SHP77 (cell line): Measurements from ENCODE around the gene ZCCHC10.
A peak's percentile ranks its signal among the peaks of the same experiment; 100 is the strongest.
"Not testable (repeated sequence)": the region's sequence is repeated elsewhere in the genome, so short reads cannot be mapped to it uniquely, and the experiment has no call there.

Source experiments
- DNase-seq, 2 experiments: peaks; one replicate each; lab custom pipeline; 2025; lab: John Stamatoyannopoulos, UW

Gene ZCCHC10

DNA sequence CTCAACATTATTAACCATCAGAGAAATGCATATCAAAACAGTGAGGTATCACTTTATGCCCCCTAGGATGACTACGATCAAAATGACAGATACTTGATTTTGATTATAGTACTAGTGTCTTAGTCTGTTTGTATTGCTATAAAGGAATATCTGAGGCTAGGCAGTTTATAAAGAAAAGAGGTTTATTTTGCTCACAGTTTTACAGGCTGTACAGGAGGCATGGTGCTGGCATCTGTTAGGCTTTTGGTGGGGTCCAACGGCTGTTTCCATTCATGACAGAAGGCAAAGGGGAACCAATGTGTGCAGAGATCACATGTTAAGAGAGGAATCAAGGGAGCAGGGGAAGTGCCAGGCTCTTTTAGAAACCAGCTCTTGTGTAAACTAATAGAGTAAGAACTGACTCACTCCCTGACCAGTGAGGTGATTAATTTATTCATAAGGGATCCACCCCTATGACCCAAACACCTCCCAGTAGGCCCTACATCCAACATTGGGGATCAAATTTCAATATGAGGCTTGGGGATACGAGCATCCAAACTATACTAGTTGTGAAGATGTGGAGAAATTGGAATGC is 46.9 kb downstream of the ZCCHC10 start:
- no peak for DNase-seq

DNA sequence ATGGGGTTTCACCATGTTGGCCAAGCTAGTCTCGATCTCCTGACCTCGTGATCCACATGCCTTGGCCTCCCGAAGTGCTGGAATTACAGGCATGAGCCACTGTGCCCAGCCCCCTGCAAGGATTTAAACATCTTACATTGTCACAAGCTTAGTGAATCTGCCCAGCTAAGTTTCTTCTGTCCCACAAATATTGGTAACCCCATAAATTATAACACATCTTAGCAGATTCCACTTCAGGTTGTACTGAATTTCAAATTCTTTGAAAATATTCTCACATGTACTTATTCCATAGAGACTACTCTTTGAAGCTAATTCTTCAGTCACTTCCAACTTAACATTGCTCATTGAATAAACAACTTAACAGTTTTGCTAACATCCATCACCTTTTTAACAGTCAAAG is 49.5 kb downstream of the ZCCHC10 start:
- DNase-seq: no peak

DNA sequence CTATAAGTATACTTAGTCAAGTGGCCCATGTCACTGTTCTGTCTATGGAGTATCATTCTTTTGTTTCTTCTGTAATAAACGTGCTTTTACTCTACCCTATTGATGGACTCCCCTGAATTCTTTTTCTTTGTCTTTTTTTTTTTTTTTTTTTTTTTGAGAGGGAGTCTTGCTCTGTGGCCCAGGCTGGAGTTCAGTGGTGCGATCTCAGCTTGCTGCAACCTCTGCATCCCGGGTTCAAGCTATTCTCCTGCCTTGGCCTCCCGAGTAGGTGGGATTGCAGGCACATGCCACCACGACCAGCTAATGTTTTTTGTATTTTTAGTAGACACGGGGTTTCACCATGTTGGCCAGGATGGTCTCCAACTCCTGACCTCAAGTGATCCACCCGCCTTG is 53.9 kb downstream of the ZCCHC10 start:
- not testable (repeated sequence) for DNase-seq

DNA sequence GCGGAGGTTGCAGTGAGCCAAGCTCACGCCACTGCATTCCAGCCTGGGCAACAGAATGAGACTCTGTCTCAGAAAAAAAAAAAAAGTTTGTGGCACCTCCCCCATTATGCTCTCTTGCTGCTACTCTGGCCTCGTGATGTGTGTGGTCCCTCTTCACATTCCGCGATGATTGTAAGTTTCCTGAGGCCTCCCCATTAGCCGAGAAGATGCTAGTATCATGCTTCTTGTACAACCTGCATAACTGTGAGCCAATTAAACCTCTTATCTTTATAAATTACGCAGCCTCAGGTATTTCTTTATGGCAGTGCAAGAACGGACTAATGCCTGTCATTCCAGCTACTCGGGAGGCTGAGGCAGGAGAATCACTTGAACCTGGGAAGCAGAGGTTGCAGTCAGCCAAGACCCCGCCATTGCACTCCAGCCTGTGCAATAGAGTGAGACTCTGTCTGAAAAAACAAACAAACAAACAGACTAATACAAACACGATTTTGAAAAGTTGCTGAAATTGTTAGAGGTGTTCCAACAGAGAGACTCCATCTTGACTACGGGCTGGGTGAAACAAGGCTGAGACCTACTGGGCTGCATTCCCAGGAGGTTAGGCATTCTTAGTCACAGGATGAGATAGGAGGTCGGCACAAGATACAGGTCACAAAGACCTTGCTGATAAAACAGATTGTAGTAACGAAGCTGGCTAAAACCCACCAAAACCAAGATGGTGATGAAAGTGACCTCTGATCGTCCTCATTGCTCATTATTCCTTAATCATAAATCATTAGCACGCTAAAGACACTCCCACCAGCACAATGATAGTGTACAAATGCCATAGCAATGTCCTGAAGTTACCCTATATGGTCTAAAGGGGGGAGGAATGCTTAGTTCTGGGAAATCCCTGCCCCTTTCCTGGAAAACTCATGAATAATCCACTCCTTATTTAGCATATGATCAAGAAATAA is 54.6 kb downstream of the ZCCHC10 start:
- no peak for DNase-seq

DNA sequence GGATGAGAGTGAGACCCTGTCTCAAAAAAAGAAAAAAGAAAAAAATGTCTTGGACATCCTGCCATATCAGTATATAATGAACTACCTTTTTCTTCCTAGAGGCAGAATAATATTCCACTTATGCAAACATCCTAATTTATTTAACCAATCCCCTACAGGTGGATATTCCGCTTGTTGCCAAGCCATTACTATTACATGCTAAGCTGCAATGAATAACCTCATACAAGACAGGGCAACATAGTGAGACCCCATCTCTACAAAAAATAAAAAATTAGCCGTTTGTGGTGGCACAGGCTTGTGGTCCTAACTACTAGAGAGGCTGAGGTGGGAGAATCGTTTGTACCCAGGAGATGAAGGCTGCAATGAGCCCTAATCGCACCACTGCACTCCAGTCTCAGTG is 61.2 kb downstream of the ZCCHC10 start:
- no peak for DNase-seq

DNA sequence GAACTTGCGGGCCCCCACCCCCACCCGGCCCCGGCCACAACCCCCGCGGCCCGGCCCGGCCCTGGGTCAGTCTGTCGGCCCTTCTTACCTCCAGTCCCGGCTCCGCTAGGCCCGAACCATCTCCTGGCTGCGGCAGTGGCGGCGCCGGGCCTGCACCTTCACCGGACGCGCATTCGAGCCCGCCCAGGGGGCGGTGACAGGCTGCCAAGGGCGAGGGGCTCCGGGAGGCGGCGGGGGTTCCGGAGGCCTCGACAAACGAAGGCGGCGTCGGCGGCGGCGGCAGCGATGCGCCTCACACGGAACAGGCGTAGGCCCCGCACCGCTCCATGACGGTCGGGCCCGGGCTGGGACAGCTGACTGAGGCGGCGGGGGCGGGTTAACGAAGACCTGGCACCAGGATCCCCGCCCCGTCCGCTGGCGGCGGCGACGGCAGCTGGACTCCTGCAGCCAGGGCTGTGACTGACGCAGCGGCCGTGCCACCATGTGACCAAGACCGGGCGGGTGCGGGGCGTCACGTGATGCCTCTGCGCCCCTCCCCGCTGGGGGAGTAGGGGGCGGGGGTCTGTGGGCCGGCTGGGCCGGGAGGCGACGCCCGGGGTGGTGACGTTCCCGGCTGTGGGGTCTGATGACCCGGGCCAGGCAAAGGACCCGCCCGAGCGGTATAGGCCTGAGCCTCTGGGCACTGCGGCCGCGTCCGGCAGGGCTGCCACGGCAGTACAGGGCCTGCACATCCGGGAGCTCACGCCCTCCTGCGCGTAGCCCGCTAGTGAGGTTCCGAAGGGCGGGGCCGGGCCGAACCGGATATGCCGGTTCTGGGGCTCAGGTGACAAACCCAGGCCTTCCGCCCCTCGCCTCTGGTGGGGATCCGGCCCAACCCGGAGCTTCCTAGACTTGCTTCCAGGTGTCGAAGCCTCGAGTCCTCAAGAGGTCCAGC is 62.9 kb downstream of the ZCCHC10 start, which contains the start of gene AFF4:
TSS of gene AFF4 (minus strand) at position 464 of the 934 bp plus-strand sequence. CDS start 26,445 bp downstream, outside the sequence.
- DNase-seq: peak; percentile 87 to 93

DNA sequence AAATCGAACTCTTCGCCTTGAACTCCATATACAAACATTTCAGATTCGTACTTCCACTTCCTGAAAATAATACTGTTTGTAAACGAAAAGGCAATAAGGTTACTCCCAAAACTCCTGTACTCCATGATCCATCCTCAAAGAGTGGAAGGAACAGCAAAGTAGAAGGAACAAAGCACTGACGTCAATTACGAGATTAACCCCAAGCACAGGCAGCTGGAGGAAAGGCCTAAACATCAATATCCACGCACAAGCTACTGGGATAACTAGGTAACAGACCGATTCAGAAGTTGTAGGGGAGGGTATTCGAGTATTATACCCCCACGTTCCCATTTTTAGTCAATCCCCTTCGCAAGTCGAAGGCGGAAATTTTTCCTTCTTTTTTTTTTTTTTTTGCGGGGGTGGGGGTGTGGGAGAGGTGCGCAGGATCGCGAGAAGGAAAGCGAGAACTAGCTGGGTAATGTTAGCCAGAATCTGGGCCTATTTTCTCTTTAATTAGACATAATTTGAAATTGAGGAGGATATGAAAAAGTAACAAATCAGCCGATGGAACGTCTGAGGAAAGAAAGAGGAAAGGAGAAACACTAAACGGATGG is 63.8 kb downstream of the ZCCHC10 start:
- peak; percentile 51 to 58 for DNase-seq

DNA sequence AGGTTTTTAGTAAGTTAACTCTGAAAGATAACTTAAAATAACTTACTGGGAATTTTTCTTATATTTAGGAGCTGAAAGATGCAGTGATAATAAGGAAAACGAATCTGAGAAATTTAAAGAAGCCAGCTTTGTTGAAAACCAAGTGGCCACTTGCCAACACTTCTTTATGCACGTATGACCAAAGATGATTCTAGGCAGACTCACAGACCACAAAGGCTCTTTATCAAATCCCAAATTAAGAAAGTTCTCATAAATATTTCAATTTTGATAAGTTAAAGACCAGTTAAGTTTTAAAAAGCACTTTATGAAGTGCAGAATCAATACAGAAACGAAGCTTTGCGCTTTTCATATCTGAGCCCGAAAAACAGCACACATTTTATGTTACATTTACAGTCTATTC is 64.5 kb downstream of the ZCCHC10 start:
- DNase-seq: no peak

DNA sequence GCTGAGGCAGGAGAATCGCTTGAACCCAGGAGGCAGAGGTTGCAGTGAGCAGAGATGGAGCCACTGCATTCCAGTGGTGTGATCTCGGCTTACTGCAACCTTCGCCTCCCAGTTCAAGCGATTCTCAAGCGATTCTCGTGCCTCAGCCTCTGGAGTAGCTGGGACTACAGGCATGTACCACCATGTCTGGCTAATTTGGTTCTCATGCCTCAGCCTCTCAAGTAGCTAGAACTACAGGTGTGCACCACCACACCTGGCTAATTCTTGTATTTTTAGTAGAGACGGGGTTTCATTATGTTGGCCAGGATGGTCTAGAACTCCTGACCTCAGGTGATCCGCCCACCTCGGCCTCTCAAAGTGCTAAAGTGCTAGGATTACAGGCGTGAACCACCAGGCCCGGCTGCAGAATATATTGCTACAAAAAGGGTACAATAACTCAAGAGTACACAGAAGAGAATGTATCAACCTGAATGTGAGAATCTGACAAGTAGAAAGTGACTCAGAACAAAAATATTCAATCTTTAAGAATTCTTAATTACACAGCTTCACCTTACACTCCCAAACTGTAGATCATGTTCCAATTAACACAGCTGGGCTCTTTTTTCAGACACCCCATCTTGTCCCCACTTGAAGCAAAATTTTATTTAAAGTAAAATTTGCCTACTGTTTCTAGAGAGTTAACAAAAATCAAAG is 65.1 kb downstream of the ZCCHC10 start:
- DNase-seq: not testable (repeated sequence)

DNA sequence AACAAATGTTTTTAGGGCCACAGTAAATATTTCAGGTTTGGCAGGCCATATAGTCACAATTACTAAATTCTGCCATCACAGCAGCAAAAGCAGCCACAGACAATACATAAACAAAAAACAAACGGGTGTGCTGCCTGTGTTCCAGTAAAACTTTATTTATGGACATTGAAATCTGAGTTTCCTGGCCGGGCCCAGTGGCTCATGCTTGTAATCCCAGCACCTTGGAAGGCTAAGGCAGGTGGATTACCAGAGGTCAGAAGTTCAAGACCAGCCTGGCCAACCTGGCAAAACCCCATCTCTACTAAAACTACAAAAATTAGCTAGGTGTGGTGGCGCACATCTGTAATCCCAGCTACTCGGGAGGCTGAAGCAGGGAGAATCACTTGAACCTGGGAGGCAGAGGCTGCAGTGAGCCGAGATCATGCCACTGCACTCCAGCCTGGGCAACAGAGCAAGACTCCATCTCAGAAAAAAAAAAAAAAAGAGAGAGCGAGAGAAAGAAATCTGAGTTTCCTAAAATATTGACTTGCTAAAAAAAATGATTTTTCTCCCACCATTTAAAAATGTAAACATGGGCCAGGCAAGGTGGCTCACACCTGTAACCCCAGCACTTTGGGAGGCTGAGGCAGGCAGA is 70.1 kb downstream of the ZCCHC10 start:
- not testable (repeated sequence) for DNase-seq

DNA sequence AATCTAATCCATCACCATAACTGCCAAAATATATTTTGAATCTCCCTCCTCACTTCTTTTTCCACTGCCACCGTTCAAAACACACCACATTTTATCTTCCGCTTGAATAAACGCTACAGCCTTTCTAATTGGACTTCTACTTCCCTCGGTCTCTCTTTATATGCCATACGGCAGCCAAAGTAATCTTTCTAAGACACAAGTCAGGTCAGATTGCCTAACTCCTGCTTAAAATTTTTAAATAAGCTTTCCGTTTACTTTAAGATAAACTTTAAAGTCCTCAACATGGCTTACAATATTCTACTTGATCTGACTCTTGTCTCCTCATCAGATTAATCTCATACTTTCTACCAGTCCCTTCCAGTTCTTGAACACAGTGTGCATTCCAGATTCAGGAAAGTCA is 72.6 kb downstream of the ZCCHC10 start:
- no peak for DNase-seq

DNA sequence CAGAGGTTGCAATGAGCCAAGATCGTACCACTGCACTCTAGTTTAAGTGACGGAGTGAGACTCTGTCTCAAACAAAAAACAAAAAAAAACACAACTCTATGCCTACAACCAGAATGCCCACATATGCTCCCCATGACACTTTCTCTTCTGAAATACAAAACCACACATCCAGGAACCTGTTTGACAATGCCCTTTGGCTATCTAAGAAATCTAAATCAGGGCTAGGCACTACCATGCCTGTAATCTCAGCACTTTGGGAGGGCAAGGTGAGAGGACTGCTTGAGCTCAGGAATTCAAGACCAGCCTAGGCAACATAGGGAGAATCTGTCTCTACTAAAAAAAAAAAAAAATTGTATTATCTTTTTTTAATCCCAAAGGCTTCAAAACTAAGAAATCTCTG is 73.5 kb downstream of the ZCCHC10 start:
- no peak for DNase-seq

DNA sequence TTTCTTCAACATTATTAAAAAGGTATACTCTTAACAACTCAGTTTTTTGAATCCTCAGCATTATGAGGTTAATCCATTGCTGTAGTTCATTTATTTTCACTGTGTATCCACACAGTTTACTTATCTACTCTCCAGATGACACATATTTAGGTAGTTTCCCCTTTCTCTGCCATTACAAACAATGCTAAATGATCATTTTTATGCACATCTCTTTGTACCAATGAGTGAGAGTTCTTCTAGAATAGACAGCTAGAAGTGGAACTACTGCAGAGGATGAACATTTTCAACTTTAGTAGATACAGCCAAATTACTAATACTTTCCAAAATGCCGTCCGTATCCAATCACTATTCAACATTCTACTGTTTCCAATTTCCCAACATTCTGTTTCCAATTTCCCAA is 74.5 kb downstream of the ZCCHC10 start:
- DNase-seq: no peak

DNA sequence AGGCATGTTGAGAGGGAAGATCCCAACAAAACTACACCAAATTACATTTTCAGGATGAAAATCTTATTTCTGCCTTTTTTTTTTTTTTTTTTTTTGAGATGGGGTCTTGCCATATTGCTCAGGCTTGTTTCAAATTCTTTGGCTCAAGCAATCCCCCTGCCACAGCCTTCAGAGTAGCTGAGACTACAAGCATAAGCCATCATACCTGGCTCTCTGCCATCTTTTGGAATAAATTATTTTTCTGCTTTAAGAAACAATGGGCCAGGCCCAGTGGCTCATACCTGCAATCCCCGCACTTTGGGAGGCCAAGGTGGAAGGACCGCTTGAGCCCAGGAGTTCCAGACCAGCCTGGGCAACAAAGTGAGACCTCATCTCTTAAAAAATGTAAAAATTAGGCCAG is 77.2 kb downstream of the ZCCHC10 start:
- DNase-seq: no peak

DNA sequence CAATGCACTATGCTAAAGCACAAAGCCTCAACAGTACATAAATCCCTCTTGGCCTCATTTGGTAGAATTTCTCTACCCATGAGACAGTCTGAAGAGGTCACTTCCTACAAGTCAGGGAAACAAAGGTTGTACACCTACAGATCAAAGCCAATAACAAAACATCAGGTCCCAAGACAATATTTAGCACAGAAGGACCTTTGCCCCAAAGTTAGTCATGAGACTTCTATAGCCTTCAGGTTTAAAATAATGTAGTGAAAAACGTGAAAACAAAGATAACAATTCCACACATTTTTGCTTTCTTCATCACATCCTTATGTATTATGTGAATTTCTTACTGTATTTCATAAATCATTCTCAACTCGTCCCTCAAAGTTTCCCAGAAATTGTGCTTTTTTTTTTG is 78.7 kb downstream of the ZCCHC10 start:
- DNase-seq: no peak
